GF-D8 (cell line): ENCODE data around the gene POMC.
"Not testable (repeated sequence)": the region's sequence is repeated elsewhere in the genome, so short reads cannot be mapped to it uniquely, and the experiment has no call there.

Source experiments
- DNase-seq: peaks from one replicate; lab custom pipeline; 2025; lab: John Stamatoyannopoulos, UW

Gene POMC

DNA sequence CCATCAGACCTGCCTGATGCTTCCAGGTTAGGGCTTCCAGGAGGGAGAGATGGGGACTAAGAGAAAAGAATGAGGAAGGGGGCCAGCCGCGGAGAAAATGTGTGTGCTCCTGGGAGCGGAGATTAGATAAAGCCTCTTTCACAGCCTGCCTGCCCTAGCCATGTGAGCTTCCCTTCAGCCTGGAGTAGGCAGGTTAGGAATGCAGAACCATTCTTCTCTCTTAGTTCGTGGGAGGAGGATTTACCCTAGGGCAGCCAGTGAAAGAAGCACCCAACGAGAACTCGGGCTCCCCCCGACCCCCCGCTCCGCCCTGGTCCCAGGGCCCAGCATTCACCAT lies 36.1 kb downstream of the POMC start:
- DNase-seq: no peak

DNA sequence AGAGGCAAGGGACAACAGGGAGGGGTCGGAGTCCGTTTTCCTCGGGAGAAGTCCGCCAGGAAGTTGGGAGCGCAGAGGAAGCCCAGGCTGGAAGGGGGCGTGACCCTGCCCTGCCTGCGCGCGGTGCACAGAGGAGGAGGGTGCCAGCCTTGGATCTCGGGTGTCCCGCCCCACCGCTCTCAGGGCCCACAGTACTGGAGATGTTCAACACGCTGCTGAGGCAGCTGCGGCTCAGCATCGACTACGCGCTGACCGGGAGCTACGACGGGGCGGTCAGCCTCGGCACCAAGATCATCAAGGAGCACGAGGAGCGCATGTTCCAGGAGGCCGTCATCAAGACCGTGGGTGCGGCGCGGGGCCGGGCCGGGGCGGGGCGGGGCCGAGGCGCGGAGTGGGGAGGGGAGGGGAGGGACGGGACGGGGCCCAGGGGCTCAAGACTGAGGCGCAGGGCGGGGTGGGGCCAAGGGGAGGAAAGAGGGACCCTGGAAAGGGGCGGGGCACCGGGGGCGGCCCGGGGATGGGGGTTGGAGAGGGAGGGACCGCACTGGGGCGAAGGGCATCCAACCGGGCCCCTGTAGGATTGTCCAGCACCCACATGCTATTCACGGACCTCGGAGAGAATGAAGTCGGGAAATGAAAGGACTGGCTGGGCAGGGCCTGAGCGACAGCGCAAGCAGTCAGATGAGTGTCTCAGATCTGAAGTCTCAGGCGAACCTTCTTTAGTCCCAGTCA lies 36.6 kb downstream of the POMC start:
- no peak for DNase-seq

DNA sequence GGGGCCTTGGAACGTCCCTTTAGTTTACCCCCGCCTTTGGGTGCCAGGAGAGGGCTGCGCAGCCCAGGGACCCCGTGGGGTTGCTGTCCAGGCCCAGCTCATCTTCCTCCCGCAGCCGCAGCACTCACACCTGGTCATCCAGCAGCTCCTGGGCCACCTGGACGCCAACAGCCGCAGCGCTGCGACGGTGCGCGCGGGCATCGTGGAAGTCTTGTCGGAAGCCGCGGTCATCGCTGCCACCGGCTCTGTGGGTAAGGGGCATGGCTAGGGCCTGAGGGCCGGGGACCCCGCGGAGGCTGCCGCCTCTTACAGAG lies 37.2 kb downstream of the POMC start:
- DNase-seq: no peak

DNA sequence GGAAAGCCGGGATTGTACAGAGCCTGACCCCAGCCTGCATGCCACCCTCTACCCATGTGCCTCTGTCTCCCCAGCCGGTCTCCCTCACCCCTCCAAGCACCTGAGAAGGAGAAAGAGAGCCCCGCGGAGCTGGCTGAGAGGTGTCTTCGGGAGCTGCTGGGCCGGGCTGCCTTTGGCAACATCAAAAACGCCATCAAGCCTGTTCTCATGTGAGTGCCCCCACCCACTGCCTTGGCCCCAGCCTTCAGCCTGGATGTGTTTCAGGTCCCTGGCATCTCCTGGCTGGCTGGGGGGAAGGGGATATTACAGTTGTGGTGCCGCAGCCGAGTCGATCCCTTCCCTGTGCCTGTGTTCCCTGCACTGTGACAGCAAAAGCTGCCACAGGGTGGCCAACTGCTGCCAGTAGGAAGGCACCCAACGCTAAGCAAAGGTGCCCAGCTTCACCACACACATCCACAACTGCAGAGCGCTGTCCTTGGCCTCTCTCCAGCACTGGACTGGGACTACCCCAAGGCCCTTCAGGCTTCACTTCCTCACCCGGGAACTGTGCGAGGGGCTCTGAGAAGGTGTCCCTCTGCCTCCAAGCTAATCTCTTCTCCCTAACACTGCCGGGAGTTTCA lies 38.4 kb downstream of the POMC start:
- DNase-seq: no peak

DNA sequence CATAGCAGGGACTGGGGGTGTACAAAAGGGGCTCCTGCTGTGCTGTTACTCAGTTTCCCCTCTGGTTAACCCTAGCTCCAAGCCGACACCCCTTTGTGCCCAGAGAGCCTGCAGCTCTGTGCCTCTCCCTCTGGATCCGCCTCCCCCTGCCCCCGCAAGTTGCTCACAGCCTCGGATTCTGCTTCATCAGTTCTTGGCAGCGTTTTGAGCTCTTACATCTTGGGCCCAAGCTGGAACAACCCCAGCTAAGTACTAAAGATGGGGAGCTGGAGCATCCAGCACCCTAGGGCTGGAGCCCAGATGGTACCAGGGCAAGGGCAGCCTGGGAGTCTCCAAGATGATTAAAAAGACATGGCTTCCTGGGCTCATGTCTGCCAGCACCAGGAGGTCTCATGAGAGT lies 40.7 kb downstream of the POMC start:
- no peak for DNase-seq

DNA sequence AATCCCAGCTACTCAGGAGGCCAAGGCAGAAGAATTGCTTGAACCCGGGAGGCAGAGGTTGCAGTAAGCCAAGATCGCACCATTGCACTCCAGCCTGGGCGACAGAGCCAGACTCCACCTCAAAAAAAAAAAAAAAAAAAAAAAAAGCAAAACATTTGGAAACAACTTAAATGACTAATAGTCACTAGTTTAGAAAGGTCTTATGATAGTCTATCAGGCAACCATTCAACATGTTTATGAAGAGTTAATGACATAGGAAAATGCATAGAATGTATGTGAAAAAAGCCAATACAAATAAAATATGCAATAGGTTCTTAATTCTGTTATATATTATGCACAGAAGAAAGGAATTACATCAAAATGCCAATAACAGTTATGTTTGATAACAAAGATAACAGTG lies 41.3 kb downstream of the POMC start:
- not testable (repeated sequence) for DNase-seq

DNA sequence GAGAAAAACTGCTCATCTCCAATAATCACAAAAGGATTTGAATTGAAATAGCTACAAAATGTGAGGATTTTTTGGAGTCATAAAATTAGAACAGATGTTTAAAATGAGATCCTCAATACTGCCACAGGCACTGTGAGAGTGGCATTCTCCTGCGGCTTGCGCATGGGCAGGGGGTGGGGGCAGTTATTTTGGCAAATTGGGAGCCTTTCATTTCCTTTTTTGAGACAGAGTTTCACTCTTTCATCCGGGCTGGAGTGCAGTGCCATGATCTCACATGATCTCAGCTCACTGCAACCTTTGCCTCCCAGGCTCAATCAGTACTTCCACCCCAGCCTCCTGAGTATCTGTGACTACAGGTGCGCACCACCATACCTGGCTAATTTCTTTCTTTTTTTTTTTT lies 42.4 kb downstream of the POMC start:
- no peak for DNase-seq

DNA sequence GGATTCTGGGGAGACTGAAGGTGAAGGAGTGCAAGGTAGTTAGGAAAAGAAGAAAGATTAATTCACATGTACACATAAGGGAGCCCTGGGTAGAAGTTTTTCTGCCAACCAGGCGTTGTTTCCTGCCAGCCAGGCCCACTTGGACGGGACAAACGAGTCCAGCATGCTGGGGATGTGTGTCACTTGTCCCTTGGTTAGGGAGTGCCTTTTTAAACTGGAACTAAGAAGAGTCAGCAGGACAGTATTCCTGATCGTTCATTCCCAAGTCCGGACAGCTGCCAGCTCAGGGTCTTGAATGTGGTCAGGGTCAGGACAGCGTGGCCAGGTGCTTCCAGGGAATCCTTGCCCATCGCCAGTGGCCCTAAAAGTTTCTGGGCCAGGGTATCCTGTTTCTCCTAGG lies 43.2 kb downstream of the POMC start:
- no peak for DNase-seq

DNA sequence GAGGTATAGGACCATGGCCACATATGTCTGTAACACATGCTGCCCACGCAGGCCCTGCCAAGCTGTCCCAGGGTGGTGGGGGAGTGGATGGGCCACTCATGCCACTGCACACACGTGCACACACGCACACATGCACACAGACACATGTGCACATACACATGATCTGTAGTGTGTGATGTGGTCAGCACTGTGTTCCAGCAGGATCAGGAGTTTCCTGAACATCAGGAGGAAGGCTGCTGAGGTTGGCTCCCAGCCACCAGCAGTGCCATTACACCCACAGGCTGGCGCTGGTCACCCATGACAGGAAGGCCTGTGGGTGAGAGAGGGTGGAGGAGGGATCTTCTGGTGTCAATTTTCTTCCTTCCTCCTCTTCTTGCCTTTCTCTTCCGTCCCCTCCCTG lies 44.7 kb downstream of the POMC start:
- no peak for DNase-seq

DNA sequence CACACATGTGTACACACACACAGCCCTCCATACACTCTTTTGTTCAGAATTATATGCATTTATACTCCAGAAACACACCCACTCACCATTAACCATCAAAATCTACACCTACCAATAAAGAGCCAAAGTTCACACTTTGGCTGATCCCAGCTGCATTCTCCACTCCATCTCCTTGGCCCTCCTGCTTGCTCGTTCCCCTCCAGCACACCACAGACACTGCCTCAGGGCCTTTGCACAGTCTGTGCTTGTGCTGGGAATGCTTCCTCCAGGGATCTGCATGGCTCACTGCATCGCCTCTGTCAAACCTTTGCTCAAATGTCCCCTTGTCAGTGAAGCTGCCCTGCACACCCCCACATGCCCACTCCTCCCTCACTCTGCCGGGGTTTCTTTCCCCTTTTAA lies 46.0 kb downstream of the POMC start:
- DNase-seq: no peak

DNA sequence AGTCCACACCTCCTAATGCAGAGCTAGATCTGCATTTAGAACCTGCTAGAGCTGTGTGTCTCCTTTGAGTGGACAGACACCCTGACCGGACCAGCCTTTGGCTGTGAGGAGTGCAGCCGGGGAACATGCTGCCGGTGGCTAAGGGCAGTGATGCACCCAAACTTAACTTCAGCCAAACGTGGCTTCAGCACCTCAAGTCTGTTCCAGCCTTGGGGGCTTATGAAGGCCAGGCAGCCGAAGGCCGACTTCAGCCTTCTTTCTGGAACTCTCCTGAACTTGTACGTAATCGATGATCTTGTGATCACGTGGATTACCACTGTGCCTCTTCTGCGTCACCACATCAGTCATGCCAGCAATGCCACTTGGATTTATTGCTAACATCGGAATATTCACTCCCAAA lies 49.1 kb downstream of the POMC start:
- no peak for DNase-seq

DNA sequence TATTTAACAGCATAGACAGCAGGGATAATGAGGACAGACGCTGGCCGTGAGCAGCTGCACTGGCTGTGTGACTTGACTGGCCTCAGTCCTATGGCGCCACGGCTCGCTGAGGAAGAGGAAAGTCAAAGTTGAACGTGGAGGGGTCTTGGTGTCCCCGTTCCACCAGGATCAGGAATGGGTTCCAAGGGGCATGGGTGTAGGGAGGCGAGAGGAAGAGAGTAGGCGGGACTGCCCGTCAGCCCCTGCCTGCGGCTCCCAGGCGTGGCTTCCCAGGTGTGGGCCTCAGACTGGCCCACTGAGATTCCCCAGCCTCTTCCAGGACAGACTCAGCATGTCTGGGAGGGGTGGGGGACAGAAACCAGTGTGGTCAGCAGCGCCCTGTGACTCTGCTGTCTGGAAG lies 51.4 kb downstream of the POMC start:
- DNase-seq: no peak

DNA sequence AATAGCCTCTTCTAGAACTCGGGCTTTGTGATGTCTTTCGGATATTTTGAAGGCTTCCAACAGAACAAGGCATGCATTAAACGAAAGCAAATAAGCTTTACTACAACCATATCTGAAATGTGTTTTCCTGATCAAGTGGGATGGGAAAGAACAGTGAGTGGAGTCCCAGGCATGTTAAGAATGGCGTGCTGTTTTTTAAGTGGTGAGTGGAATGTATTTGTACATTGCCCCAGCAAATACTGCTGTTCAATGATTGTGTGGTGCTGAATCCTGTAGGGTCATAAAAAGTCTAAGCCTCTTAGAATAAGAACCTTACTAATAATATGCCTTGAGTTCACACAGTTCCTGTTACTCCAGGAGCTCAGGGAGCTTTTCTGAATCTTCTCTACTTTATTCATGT lies 52.5 kb downstream of the POMC start:
- no peak for DNase-seq

DNA sequence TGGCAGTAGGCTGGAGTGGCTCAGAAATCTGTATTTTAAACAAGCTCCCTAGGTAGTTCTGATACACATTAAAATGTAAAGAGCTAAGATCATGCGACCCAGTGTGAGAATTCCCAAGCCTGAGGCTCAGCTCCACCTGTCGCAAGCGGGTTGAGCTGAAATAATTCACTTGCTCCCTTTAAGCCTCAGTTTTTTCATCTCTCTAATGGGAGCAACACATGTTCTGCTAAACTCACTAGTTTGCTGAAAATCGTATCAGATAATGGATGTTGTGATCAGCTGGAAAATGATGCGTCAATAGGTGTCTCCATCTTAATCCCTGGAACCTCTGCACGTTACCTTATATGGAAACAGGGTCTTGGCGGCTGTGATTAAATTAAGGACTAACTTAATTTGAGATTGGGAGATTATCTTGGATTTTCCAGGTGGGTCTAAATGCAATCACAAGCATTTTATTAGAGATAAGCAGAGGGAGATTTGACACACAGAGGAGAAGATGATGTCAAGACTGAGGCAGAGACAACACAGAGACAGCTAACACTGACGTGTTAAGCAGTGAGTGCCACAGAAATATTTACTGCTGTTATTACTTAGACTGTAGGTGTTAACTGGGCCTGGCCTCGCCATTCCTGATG lies 53.0 kb downstream of the POMC start:
- DNase-seq: no peak

DNA sequence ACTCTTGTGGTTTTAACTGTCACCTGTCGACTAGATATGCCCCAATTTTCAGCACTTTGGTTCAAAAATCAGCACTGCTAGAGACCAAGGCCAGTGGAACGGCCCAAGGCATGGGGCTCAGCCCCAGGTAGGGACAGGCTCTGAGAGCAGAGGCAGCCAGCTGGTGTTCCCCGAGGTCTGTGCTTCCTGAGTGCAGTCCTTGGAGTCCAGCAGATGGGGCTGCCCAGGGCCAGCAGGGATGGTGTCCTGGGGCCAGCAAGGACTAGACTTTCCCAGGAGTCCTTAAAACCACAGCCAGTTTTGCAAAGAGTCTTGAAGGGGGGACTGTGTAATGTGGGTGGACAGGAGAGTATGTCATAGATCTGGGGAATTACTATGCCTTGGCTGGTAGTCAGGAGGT lies 56.3 kb downstream of the POMC start:
- DNase-seq: no peak
